Stimulated activated CD4-positive, alpha-beta T cell treated with anti-CD3 and anti-CD28 coated beads, Interleukin-15, amount 100 ng/mL, for 1 hour (primary cell): Measurements from ENCODE around the gene ECE2.
A peak's percentile ranks its signal among the peaks of the same experiment; 100 is the strongest.

Experiments
- DNase-seq, 2 donors: peaks; one replicate each; pipeline ENCODE4 v3.0.0-alpha.2; 2020; ENCODE audit warnings: low read depth in 1 of 2, low spot score in 1 of 2

ECE2 gene

DNA sequence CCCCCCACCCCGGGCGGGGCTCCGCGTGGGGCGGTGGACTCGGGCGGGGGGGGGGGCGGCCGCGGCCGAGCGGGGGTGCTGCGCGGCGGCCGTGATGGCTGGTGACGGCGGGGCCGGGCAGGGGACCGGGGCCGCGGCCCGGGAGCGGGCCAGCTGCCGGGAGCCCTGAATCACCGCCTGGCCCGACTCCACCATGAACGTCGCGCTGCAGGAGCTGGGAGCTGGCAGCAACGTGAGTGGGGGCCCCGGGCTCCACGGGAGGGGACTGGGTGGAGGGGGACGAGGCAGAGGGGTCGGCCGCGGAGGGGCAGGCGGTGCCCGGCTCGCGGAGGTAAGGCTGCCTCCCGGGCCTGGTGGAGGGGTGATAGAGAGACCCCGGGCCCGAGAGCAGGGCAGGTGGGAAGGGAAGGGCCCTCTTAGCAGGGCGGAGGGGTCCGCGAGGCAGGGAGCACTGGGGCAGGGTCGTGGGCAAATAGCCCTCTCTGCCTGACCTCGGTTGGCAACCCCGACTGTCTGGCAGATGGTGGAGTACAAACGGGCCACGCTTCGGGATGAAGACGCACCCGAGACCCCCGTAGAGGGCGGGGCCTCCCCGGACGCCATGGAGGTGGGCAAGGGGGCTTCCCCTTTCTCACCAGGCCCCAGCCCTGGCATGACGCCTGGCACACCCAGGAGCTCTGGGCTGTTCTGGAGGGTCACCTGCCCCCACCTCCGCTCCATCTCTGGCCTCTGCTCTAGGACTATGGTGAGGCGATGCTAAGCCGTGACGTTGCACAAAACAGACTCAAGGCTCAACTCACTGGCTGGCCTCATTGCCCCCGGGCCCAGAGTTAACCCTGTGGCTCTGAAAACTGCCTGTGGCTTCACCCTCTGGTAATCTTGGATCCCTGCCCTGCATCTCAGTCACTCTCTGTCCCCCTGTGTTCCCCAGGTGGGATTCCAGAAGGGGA is at the start of gene ECE2:
ECE2 (plus strand) TSS at position 62 of the 950 bp plus-strand sequence; CDS start at position 194, 132 bp downstream.
- no peak for DNase-seq

DNA sequence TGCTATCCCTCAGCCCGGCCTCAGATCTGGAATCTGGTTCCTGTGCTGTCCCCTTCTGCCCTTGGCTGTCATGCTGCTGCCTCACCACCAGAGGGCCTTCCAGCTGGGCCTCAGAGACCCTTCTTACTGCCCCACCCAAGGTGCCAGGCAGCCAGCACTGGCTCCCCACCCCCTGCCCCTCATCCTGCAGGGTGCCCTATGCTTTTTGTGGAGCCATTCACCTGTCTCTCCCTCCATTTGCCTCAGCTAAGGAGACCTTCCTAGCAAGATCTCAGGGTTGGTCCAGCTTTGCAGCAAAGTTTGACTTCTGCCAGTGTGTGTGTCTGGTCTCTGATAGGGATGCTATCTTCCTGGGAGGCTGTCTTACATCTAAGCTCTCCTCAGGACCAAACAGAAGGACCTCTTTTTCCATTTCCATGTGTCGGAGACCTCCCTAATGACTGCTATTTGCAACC is 48.3 kb upstream of the ECE2 start:
- peak in 1 of 2 donors; percentile 27 for DNase-seq

DNA sequence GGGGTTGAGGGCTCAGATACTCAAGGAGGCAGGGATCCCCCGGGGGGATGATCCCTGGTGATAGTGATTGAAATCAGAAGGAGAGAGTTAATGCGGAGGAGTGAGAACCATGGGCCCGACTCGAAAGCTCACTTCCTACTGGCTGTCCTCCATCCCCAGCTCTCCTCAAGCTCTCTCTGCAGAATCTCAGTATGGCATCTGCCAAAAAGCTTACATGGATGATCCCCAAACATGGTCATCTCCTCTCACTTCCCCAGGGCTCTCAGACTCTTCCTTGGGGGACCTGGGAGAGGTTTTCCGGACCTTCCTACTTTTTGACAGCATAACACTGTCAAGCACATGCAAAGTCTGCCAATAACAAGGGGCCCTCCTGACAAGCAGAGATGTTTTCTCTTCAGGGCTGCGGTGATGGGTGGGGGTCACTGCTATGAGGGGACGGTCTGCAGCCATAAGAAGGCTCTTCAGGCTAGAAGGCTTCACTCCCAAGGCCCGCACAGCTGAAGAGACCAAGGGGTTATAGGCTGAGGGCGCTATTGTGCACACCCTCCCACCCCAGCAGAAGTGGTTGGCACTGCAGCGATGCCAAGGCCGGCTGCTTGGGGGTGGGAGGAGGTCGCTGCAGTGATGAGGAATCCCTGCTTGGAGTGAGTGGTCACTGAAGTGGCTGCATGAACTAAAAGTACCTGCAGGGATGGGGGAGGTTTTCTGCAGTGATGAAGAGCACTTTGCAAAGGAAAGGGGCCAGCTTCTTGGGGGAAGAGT is 47.3 kb upstream of the ECE2 start:
- DNase-seq = no peak

DNA sequence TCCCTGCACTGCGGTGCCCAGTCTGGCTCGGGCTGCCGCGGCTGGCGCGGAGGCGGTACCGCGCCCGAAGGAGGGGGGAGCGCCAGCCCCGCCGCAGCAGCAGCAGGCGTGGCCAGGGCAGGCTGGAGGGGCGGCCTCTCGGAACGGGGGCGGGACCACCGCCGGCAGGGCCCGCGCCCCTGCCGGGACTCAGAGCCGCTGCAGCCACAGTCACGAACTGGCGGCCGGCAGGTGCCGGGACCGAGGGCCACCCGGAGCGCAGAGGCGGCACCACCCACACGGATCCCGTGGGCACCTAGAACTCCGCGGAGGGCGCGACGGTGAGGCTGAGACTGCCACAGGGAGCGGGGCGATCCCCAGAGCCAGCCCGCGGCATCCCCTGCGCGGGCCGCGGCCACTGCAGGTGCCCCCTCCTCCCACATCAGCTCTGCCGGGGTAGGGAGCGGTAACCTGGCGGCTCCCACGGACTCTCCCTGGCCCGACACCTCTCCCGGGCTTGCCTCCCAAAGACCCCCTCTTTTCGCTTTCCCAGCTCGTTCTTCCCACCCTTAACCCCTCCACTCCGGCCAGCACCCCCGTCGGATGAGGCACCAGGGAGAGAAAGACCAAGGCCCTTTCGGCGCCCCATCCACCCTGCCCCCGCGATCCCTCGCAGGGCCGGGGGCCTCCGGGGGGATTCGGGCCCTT is 46.3 kb upstream of the ECE2 start, which contains the start of gene VWA5B2:
VWA5B2 (plus strand) TSS at position 192 of the 687 bp plus-strand sequence. CDS start 944 bp downstream, outside the sequence.
- peak; percentile 45 to 54 for DNase-seq

DNA sequence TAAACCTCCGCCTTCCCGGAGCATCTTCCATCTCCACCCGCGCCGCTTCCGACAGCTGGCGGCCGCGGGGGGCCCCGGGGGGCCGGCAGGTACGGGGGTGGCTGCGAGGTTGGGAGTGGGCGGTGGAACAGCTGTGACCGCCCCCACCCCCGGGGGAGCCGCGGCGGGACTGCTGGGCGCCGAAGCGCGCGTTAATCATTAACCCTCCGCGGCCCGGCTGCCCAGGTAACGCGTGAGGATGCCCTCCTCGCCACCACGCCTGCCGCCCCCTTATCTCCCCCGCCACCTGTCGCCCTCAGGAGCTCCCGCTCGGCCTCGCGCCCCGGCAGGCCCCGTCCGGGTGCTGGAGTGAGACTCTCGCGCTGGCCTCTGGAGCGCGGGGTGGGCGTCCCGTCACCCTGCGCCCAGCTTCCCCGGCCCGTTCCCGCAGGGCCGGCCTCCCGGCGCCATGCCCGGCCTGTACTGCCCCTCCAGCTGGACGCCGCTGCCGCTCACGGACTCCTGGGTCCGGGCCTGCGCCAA is 45.7 kb upstream of the ECE2 start:
- DNase-seq = no peak

DNA sequence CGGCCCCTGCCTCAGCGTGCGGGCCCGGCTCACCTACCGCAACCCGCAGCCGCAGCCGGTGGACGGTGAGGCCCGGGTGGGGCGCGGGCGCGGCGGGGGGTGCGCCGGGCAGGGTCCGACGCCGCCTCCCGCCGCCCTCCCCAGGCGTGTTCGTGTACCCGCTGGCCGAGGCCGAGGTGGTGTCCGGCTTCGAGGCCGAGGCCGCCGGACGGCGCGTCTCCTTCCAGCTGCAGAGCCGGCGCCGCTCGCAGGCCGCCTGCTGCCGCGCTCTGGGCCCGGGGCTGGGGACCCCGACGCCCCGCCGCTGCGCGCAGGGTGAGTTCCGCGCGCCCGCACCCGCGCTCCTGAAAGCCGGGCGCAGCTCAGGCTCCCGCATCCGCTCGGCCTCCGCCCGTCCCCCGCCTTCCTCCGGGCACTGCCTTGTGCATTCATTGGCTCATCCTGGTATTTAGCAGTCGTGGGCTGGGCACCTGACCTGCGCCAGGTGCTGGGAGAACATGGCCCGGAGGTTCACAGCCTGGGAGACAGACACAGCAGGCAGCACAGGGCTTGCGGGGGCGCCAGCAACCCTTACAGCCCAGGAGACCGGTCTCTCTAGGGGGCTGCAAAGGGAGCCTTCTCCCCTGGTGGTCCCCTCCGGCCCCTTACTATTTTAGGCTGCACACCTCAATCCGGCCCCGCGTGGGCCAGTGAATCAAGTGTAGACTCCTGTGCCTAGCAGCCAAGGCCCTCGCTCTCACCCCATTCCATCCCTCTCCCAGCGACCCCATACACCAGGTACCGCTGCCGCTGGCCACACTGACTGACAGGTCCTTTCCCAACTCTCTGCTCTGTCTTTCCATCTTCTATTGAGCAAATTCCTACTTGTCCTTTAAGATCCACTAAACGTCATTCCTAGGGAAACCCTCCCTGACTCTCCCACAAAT is 45.0 kb upstream of the ECE2 start:
- no peak for DNase-seq

DNA sequence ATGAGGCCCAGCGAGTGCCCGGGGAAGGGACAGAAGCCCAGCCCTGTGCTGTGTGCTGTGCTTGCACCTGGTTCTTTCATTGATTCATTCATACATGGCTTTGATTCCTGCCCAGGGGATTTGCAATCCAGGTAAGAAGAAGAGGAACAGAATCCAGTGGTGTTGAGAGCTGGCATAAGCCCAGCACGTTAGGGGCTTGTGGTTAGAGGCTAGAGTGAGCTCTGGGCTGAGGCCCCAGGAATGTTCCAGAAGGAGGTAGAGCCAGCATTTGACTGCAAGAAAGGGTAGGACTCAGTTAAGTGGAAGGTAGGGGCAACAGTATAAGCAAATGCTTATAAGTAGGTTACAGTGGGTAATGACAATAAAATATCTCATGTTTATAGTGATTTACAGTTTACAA is 44.2 kb upstream of the ECE2 start:
- DNase-seq = no peak

DNA sequence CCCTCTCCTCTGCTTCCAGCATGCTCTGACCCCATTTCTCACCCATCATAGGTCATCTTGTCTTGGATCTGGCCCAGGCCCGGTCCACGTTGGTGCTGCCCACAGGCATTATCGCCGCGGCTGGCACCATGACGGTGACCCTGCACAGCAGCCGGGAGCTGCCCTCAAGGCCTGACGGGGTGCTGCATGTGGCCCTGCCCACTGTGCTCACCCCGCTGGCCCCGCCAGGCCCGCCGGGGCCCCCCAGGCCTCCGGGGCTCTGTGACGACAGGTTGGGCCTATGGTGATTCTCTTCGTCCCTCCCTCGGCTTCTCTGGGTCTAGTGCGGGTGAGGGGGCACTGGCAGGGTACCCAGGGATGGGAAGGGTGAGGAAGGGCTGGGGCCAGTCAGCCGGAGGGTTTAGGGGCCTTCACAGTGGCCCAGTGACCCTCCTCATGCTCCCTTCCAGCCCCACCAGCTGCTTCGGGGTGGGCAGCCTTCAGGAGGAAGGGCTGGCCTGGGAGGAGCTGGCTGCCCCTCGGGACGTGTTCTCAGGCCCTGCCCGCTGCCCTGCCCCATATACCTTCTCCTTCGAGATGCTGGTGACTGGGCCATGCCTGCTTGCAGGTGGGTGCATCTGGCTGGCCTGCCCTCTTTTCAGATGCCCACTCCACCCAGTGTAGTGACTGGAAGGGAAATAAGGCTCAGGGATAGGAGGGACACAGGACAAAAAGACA is 42.5 kb upstream of the ECE2 start:
- DNase-seq = no peak

DNA sequence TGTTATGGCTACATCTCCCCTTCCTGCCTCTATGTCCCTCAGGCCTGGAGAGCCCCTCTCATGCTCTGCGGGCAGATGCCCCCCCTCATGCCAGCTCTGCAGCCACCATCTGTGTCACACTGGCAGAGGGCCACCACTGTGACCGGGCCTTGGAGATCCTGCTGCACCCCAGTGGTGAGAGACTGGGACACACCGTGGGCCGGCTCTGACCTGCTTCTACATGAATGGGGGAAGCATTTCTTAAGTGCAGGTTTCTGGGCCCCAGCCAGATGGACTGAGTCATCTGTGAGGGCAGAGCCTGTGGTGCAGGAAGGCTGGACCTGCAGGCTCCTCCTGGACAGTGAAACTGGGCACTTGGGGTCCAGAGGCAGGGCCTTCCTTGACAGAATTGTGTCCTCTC is 41.6 kb upstream of the ECE2 start:
- no peak for DNase-seq

DNA sequence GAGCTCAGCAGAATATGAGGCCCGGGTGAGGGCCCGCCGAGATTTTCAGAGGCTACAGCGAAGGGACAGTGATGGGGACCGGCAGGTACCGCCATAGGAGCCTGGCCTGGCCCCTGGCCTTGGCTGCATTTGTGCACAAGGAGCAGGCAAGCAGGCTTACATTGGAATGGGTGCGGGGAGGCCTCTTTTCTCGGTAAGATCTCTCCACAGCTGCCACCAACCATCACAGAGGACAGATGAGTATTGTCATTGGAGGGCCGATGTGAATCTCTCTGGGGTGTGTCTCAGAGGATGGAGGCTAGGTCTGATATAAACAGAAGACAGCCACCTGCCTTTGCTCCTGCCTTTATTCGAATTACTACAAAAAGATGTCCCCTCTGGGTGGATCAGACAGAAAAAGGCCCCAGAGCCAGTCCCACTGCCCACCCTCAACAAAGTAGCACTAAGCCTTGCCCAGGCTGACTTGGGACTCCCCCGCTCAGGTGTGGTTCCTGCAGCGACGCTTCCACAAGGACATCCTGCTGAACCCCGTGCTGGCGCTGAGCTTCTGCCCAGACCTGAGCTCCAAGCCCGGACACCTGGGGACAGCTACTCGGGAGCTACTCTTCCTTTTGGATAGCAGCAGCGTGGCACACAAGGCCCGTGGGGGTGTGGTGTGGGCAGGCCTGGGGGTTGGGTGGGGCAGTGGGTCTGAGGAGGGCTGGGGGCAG is 41.0 kb upstream of the ECE2 start:
- DNase-seq = no peak

DNA sequence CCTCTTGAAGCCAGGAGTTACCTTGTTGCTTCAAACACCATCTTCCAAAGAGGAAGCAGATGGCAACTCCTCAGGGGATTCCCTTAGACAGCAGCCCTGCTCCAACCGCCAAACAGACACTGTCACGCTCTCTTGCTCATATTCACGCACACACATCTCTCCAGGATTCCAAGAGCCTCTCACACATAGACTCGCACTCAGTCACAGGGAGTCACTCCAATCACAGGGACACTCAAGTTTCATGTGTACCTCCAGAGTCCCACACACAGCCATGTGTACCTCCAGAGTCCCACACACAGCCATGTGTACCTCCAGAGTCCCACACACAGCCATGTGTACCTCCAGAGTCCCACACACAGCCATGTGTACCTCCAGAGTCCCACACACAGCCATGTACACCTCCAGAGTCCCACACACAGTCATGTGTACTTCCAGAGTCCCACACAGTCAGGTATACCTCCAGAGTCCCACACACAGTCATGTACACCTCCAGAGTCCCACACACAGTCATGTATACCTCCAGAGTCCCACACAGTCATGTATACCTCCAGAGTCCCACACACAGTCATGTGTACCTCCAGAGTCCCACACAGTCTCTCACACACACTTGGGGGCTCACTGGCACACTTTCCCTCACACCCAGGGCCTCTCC is 40.3 kb upstream of the ECE2 start:
- no peak for DNase-seq

DNA sequence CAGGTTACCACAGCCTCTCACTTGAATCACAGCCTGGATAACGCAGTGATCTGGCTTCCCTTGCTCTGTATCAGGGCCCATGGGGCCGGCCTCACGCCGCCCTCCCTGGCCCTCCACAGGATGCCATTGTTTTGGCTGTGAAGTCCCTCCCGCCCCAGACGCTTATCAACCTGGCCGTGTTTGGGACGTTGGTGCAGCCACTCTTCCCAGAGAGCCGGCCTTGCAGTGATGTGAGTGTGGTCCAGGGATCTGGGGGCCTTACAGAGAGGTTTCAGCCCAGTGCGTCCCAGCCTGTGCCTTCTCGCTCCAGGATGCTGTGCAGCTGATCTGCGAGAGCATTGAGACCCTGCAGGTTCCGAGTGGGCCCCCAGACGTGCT is 39.8 kb upstream of the ECE2 start:
- no peak for DNase-seq

DNA sequence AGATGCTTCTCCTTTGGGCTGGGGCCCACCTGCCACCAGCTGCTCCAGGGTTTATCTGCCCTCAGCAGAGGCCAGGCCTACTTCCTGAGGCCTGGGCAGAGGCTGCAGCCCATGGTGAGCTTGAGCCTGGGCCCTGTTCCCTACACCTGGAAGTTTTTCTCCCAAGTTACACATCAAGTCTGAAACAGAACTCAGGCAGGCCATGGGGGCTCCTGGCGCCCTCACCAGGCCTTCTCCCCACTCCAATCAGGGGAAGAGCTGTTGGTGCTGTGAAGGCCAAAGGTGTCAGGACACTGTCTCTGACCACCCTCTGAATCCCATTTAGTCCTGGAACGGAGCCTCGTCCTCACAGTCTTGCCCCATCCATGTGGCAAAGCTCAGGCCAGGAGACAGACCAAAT is 39.2 kb upstream of the ECE2 start:
- DNase-seq = no peak

DNA sequence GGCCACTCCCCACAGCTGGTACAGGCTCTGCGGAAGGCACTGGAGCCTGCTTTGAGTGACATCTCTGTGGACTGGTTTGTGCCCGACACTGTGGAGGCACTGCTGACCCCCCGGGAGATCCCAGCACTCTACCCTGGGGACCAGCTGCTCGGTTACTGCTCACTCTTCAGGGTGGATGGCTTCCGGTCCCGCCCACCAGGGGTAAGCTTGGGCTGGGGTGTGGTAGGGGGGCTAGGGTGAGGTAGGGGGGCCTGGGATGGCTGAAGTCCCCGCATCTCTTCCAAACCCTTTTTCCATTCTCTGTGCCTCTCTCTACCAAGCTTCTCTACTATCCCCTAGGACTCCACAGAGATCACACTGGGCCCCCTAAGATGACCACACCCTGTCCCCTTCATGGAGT is 38.6 kb upstream of the ECE2 start:
- DNase-seq = no peak

DNA sequence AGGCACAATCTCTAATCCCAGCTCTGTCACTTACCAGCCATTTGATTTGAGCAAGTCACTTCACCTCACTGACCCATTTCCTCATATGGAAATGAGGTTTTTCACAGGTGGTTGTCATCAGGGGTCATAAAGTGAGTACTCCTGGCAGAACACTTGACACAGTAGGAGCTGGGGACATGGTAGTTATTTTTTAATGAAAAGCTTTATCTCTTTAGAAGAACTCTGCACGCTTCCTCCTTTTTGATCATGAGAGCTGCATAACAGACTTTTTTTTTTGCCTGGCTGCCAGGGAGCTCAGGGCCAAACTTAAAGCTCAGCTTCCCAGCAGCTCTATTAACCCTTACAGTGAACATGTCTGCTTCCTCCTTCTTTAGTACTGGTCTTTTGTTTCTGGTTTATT is 38.0 kb upstream of the ECE2 start:
- no peak for DNase-seq

DNA sequence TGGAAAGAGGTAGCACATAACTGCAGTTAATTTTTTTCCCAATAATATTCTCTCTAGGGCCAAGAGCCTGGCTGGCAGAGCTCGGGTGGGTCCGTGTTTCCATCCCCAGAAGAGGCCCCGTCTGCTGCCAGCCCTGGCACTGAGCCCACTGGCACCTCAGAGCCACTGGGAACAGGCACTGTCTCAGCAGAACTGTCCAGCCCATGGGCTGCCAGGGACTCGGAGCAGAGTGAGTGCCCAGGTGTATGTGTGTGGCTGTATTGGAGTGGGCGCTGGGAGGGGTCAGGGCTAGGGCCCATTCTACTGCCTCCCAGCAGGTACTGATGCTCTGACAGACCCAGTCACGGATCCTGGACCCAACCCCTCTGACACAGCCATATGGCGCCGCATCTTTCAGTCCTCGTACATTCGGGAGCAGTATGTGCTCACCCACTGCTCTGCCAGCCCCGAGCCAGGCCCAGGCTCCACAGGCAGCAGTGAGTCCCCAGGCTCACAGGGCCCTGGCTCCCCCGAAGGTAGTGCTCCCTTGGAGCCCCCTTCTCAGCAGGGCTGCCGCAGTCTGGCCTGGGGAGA is 37.5 kb upstream of the ECE2 start:
- no peak for DNase-seq

DNA sequence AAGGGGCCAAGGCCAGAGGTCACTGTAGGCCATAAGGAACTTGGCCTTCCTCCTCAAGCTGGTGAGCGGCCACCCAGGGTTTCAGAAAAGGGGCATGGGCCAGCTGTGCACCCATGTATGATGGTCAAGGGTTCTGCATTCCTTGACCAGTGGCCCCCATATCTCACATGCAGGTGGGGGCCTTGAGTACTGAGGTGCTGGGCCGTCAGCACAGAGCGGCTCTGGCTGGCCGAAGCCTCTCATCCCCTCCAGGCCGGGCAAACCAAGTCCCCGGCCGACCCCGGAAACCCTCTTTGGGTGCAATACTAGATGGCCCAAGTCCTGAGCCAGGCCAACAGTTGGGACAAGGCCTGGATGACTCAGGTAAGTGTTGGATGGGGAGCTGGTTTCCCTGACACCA is 36.6 kb upstream of the ECE2 start:
- no peak for DNase-seq

DNA sequence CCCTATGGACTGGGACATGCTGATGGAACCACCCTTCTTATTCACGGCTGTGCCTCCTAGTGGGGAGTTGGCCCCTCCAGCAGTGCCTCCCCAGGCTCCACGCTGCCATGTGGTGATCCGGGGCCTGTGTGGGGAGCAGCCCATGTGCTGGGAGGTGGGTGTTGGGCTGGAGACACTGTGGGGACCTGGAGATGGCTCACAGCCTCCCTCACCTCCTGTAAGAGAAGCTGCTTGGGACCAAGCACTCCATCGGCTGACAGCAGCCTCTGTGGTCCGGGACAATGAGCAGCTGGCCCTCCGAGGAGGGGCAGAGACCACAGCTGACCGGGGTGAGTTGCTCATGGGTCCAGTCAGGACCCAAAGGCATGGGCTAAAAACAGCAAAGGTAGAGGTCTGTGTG is 36.1 kb upstream of the ECE2 start:
- no peak for DNase-seq
